Spleen (tissue), 11 donors: ENCODE data around the gene GIGYF2. TPM values are rescaled to one million over a fixed set of nuclear protein-coding genes. Genes with fewer than 3 reads are reported as not detected.

Source experiments
- DNase-seq: peaks from one replicate; pipeline ENCODE4 v3.0.0-alpha.2; 2020
- H3K27ac ChIP-seq, 8 donors: fragments of 200-600 bp; sonication (generic) in 7 of 8; 1 replicate in 4 of 8; 2 replicates in 4 of 8; pipeline versions ENCODE4 v1.5.0 to v1.8.0; 2016 to 2021; ENCODE audit warnings: inconsistent platforms in 4 of 8, mild to moderate bottlenecking in 4 of 8, moderate library complexity in 1 of 8
- H3K27me3 ChIP-seq, 7 donors: fragments of 200-600 bp; sonication (generic) in 6 of 7; replicated peaks in 1 of 7; 1 replicate in 4 of 7; 2 replicates in 3 of 7; pipeline versions ENCODE4 v1.5.0 to v1.8.0; 2016 to 2021; ENCODE audit warnings: inconsistent platforms in 3 of 7, mild to moderate bottlenecking in 1 of 7
- H3K36me3 ChIP-seq, 6 donors: fragments of 200-600 bp; sonication (generic) in 5 of 6; 1 replicate in 4 of 6; 2 replicates in 2 of 6; pipeline versions ENCODE4 v1.5.0 to v1.8.0; 2016 to 2021; ENCODE audit warnings: inconsistent platforms in 2 of 6
- H3K4me1 ChIP-seq, 6 donors: fragments of 200-600 bp; sonication (generic) in 5 of 6; 1 replicate in 3 of 6; 2 replicates in 3 of 6; pipeline versions ENCODE4 v1.5.0 to v1.8.0; 2016 to 2021; ENCODE audit warnings: inconsistent platforms in 3 of 6
- H3K4me3 ChIP-seq, 8 donors: fragments of 200-600 bp; sonication (generic) in 7 of 8; 1 replicate in 4 of 8; 2 replicates in 4 of 8; pipeline versions ENCODE4 v1.5.0 to v1.8.0; 2016 to 2021; ENCODE audit warnings: inconsistent platforms in 4 of 8, mild to moderate bottlenecking in 4 of 8, moderate library complexity in 2 of 8
- H3K9me3 ChIP-seq, 8 donors: fragments of 200-600 bp; sonication (generic) in 7 of 8; 1 replicate in 4 of 8; 2 replicates in 4 of 8; pipeline versions ENCODE4 v1.5.0 to v1.8.0; 2016 to 2021; ENCODE audit warnings: inconsistent platforms in 4 of 8
- CTCF ChIP-seq, 11 experiments: fragments of 200-600 bp in 7 of 11; fragments of 450-650 bp in 4 of 11; sonication (generic) in 4 of 11; IDR thresholded peaks in 8 of 11; conservative IDR thresholded peaks in 3 of 11; 1 replicate in 7 of 11; 2 replicates in 4 of 11; pipeline versions ENCODE4 v1.4.0 to v1.8.0; 2016 to 2021; ENCODE audit warnings: antibody characterized with exemption in 11 of 11, inconsistent platforms in 4 of 11, mild to moderate bottlenecking in 1 of 11
- POLR2A ChIP-seq, 3 donors: fragments of 450-650 bp; IDR thresholded peaks; one replicate each; pipeline ENCODE4 v1.5.1; 2017; ENCODE audit warnings: antibody characterized with exemption in 3 of 3, mild to moderate bottlenecking in 1 of 3
- POLR2AphosphoS5 ChIP-seq, 3 donors: sonication (generic); formaldehyde crosslinking; IDR thresholded peaks; one replicate each; pipeline ENCODE4 v1.5.1; 2017; ENCODE audit warnings: antibody characterized with exemption in 3 of 3
- WGBS, 5 donors: extraction: QIAGEN DNeasy Blood & Tissue Kit in 3 of 5; methylation state at CpG; one replicate each; pipeline versions ENCODE4 v1.1.5 to v1.1.7; 2013 to 2018; 5-methylcytosine and 5-hydroxymethylcytosine counted together
- intact Hi-C: fragments of 100-400 bp; cut with DNase I; formaldehyde crosslinking; loops from one replicate; pipeline ENCODE4 v1.15.0; 2023; ENCODE audit warnings: low total_unique reads
- polyA plus RNA-seq, 3 donors: library from polyadenylated mRNA; stranded (reverse); fragments of 200-250 nt; gene quantifications; one replicate each; pipeline ENCODE4 v1.2.1, GENCODE V29; 2013
- total RNA-seq, 7 donors: library from RNA; depleted of rRNA in 3 of 7; stranded (reverse); fragments of >200 nt in 3 of 7; fragmentation: NEBNext Ultra II Directional in 4 of 7; extraction: Animal tissue kit (Norgen Biotek cat#: 25700) in 4 of 7; gene quantifications; one replicate each; pipeline versions ENCODE4 v1.1.0 to v1.2.1, GENCODE V29; 2016 to 2021
- donor health status: healthy with polysubstance abuse.
- donor health status: DM: no; HTN: no; CAD: no; lungs with moderate emphysema.
- donor health status: DM: no; HTN: no; CAD: no.
- donor health status: Bipolar disorder and iron deficiency.
- donor health status: healthy.
- donor health status: DM: no; HTN: no; CAD: no.
- donor health status: DM: yes; HTN: yes; CAD: no.

GIGYF2 gene
- total and polyA plus RNA-seq, 10 donors, result 7.3 to 116 (median 97.2) TPM

DNA sequence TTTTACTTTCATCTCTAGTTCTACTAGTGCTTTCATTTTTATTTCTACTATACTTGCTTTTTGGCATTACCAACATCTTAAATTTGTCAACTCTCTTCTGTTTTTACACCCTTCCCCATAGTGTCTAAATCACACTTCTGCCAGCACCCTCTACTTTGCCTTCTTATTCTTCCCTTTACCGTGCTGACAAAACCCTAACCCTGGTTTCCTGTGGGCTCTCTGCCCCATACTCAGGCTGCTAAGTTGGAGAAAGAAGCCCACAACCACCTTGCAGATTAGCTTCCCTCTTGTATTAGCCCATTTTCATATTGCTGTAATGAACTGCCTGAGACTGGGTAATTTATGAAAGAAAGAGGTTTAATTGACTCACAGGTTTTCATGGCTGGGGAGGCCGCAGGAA, 24.8 kb downstream of the GIGYF2 start:
- peaks cover 0 to 98% (median 20%) of the 10 kb centered on the region in 6 donors for H3K36me3 ChIP-seq

GRCh38 chr2:232723027-232723426, 25.9 kb downstream of the GIGYF2 start:
- H3K27ac ChIP-seq, result peak overlapping the region in 7 of 8 donors; percentile 5 to 66 (median 17)
- no peak overlapping the region for H3K4me3 ChIP-seq
- no peak for DNase-seq
- WGBS, 5 donors, result 85 to 93% (median 87%) methylated on average over 1 of the region's 1 CpG
- H3K36me3 ChIP-seq, result peaks cover 0 to 98% (median 18%) of the 10 kb centered on the region in 6 donors
- TF ChIP-seq POLR2A (IDR thresholded peaks at IDR 0.05), result no peak
- TF ChIP-seq POLR2AphosphoS5 (IDR thresholded peaks at IDR 0.05), result no peak
- no peak for TF ChIP-seq CTCF (IDR thresholded peaks at IDR 0.05 in 8 of 11, conservative IDR thresholded peaks at IDR 0.05 in 3 of 11)
- H3K4me1 ChIP-seq, result peaks cover 8 to 66% (median 29%) of the 10 kb centered on the region in 6 donors
- intact Hi-C loops, result no loop called here
- peaks cover 0 to 3% (median 0%) of the 10 kb centered on the region in 8 donors for H3K9me3 ChIP-seq
- no peaks in the 10 kb centered on the region for H3K27me3 ChIP-seq

More for the DNA sequence above, 24.8 kb downstream of the GIGYF2 start:
- no peak for DNase-seq
- Histone ChIP-seq H3K27ac (peak overlapping the region in 5 of 8 donors; percentile 5 to 66 (median 28)), H3K4me3 (no peak overlapping the region), H3K27me3 (no peaks in the 10 kb centered on the region), H3K9me3 (peaks cover 0 to 3% (median 0%) of the 10 kb centered on the region in 8 donors), H3K4me1 (peaks cover 8 to 61% (median 26%) of the 10 kb centered on the region in 6 donors)
- intact Hi-C loops, result no loop called here
- 34 to 54% (median 50%) methylated on average over 2 of the region's 2 CpGs for WGBS, 5 donors
- no peak for TF ChIP-seq CTCF (IDR thresholded peaks at IDR 0.05 in 8 of 11, conservative IDR thresholded peaks at IDR 0.05 in 3 of 11)
- no peak for TF ChIP-seq POLR2AphosphoS5 (IDR thresholded peaks at IDR 0.05)
- TF ChIP-seq POLR2A (IDR thresholded peaks at IDR 0.05), result no peak

DNA sequence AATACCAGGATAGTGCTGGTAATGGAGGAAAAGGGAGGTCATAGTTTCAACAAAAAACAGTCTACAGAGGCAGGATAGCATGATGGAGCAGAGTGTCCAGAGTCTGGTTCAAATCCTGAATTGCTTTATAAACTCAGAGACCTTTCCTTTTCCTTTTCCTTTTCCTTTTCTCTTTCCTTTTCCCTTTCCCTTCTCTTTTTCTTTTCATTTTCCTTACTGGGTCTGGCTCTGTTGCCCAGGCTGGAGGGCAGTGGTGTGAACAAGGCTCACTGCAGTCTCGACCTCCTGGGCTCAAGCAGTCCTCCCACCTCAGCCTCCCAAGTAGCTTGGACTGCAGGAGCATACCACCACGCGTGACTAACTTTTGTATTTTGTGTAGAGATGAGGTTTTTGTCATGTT, 31.7 kb downstream of the GIGYF2 start:
- H3K27ac ChIP-seq, result no peak overlapping the region
- WGBS, 5 donors, result 76 to 98% (median 97%) methylated on average over 3 of the region's 3 CpGs
- no peaks in the 10 kb centered on the region for H3K9me3 ChIP-seq
- intact Hi-C loops, result no loop called here
- peaks cover 0 to 95% (median 29%) of the 10 kb centered on the region in 6 donors for H3K36me3 ChIP-seq
- H3K4me1 ChIP-seq, result peaks cover 0 to 39% (median 5%) of the 10 kb centered on the region in 6 donors
- TF ChIP-seq CTCF (IDR thresholded peaks at IDR 0.05 in 8 of 11, conservative IDR thresholded peaks at IDR 0.05 in 3 of 11) (no peak), POLR2AphosphoS5 (IDR thresholded peaks at IDR 0.05) (no peak), POLR2A (IDR thresholded peaks at IDR 0.05) (no peak)
- no peak overlapping the region for H3K4me3 ChIP-seq
- DNase-seq, result no peak
- H3K27me3 ChIP-seq, result no peaks in the 10 kb centered on the region

GRCh38 chr2:232731470-232731869, 34.3 kb downstream of the GIGYF2 start:
- Histone ChIP-seq H3K36me3 (peaks cover 0 to 93% (median 28%) of the 10 kb centered on the region in 6 donors), H3K4me3 (no peak overlapping the region), H3K4me1 (peaks cover 0 to 34% (median 5%) of the 10 kb centered on the region in 6 donors), H3K9me3 (no peaks in the 10 kb centered on the region), H3K27ac (no peak overlapping the region), H3K27me3 (no peaks in the 10 kb centered on the region)
- intact Hi-C loops, result no loop called here
- DNase-seq, result no peak
- 90 to 96% (median 93%) methylated on average over 2 of the region's 2 CpGs for WGBS, 5 donors
- no peak for TF ChIP-seq POLR2AphosphoS5 (IDR thresholded peaks at IDR 0.05)
- TF ChIP-seq POLR2A (IDR thresholded peaks at IDR 0.05), result no peak
- no peak for TF ChIP-seq CTCF (IDR thresholded peaks at IDR 0.05 in 8 of 11, conservative IDR thresholded peaks at IDR 0.05 in 3 of 11)
